Fibroblast of villous mesenchyme (primary cell): ENCODE measurements around the gene BSN. TPM values are rescaled to one million over a fixed set of nuclear protein-coding genes. Genes with fewer than 3 reads are reported as not detected.

Source experiments
- DNase-seq: peaks from one replicate; pipeline ENCODE4 v3.0.0-alpha.2; 2010; ENCODE audit warnings: low read depth
- H3K4me3 ChIP-seq: 2 replicates; pipeline ENCODE4 v1.5.1; 2011; ENCODE audit warnings: low read depth, mild to moderate bottlenecking, low read length
- small RNA-seq: library from RNA; depleted of rRNA; stranded (forward); fragments of <200 nt; gene quantifications from one replicate; pipeline ENCODE3, GENCODE V24; 2012
- total RNA-seq: library from RNA; depleted of rRNA; stranded (reverse); fragments of >200 nt; gene quantifications from 2 replicates; pipeline ENCODE4 v1.2.3, GENCODE V29; 2012
- TF ChIP-seq, protein P1 (sequence below): IDR thresholded peaks from 2 replicates; pipeline ENCODE4 v1.5.1; 2012; ENCODE audit warnings: low read depth, mild to moderate bottlenecking, low read length; ENCODE audit not compliant: insufficient read depth

BSN gene
- total RNA-seq, 1 donor = under 0.01 TPM

DNA sequence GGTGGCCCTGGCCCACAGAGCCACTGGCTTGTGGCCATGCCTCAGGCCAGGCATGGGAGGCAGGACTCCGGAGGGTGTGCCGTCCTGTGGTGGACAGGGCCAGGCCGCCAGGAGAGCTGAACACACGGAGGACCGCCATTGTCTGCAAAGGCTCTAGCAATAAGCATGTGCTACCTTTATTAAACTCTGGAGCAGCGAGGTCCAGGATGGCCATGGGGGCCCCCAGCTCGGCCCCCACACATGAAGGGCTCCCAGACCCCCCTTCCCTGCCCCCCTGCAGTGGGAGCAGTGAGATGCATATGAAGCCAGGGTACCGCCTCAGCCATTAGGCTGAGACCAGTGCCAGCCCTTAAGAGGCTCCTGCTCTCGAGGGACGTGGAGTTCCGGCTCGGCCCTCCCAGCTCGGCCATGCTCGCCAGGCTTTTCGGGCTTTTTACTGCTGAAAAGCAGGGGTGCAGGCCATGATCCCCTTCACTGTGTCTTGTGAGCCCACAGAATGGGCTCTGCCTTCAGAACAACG, 162.5 kb downstream of the BSN start:
- TF ChIP-seq, protein P1, sequence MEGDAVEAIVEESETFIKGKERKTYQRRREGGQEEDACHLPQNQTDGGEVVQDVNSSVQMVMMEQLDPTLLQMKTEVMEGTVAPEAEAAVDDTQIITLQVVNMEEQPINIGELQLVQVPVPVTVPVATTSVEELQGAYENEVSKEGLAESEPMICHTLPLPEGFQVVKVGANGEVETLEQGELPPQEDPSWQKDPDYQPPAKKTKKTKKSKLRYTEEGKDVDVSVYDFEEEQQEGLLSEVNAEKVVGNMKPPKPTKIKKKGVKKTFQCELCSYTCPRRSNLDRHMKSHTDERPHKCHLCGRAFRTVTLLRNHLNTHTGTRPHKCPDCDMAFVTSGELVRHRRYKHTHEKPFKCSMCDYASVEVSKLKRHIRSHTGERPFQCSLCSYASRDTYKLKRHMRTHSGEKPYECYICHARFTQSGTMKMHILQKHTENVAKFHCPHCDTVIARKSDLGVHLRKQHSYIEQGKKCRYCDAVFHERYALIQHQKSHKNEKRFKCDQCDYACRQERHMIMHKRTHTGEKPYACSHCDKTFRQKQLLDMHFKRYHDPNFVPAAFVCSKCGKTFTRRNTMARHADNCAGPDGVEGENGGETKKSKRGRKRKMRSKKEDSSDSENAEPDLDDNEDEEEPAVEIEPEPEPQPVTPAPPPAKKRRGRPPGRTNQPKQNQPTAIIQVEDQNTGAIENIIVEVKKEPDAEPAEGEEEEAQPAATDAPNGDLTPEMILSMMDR = no peak
- DNase-seq = no peak
- H3K4me3 ChIP-seq = no peak overlapping the region

DNA sequence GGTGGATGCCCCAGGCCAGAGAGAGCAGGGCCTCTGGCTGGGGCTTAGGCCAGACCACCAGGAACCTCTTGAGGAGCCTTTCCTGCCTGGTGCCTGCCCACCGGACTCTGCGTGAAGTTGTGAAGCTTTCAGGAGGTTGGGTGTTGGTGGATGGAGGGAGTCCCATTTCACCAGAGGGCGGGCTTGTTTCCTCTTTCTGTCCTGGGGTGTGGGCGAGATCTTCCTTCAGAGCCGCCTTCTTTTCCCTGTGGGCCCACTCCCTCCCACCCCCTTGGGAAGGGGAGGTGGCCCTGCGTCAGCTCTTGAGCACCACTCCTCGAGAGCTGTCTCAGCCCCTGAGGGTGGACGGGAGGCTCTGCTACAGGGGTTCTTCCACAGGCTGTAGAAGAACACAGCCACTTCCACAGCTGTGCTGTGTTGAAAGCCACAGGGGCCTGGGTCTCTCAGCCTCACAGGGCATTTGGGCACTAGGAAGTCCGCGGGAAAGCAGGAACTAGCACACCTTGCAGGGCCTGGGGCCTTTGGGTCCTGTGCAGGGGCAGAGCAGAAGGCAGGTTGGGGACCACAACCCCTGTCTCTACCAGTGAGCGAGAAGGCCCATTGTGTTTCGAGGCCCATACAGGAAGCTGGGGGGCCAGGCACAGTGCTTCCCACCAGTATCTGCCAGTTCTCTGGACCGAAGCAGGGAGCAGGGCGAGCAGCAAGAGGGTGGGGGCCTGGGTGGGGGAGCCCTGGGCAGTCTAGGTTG, 163.1 kb downstream of the BSN start:
- DNase-seq = no peak
- no peak overlapping the region for H3K4me3 ChIP-seq
- TF ChIP-seq, protein P1 = no peak

DNA sequence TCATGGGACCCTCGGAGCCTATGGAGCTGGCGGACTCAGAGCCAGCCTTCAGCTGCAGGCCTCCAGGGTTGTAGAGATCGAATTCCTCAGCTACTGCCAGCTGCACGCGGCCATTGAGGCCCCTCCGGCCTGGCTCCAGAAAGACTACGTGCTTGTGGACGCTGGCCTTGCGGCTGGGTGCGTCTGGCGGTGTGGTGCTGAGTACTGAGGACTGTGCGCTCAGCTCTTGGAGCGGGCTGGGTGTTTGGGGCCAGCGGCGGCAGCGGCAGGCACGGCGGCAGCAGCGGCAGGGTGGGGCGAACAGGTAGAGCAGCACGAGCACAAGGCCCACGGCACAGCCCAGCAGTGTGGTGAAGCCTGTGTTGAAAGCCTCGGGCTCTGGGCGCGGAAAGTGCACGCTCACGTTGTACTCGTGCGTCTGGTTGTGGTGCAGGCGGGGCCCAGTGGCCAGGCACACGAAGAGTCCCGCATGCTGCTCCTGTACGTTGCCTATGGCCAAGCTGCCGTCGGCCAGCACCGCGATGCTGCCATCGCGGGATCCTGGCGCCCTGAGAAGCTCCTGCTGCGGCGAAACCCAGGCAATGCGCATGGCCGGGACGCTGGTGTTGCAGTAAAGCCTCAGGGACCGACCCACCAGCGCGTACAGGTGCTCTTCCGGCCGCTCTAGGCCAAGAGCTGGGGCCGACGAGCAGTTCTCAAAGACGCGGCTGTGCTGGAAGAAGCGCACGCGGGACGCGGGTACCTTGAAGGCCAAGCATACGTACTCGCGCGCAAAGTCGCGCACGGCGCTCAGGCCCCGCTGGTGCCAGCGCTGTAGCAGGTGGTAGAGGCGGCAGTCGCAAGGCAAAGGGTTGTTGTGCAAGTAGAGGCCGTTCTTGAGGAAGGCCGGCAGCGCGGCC, 163.9 kb downstream of the BSN start:
- H3K4me3 ChIP-seq = no peak overlapping the region
- no peak for DNase-seq
- TF ChIP-seq, protein P1 = no peak

DNA sequence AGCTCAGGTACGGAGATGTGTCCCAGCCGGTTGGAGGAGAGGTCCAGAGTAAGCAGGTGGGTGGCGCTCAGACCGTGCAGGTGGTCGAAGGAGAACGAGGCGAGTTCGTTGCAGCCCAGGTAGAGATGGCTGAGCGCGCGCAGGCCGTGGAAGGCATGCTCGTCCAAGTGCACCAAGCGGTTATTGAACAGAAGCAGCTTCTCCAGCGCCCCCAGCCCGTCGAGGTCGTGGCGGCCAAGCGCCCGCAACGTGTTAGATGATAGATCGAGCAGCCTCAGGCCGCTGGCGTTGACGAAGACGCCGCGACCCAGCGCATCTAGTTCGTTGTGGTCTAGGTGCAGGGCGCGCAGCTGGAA, 164.6 kb downstream of the BSN start:
- TF ChIP-seq, protein P1 = no peak
- H3K4me3 ChIP-seq = peak overlapping the region; percentile 55
- no peak for DNase-seq

DNA sequence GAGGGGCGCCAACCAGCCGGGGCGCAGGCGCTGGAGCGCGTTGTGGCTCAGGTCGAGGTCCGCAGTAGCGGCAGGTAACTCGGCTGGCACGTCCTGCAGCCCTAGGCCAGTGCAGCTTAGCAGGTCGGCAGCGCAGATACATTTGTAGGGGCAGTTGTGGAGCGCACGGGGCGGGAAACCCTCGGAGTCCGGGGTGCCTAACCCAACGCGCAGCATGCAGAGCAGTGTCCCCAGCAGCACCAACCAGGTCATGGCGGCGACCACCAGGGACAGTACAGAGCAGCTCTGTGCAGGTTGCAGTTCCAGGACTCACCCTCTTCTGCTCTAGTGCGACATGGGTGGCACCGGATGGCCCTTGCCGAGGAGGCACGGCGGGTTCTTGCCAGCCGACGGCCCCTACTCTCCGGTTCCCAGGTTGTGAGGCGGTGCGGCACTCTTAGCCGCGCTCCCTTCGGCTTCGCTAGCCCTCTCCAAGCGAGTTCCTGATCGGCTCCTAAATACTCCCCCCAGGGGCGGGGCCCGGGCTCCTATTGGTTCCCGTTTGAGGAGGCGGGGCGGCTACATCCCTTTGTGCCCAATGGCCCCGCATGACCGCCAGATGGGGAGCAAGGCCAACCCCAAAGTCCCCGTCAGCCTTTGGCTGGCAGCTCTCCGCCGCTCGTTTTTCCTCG, 165.1 kb downstream of the BSN start, which contains the start of gene AMIGO3:
TSS of gene AMIGO3 (minus strand) at position 471 of the 671 bp plus-strand sequence. CDS start at position 252, 219 bp downstream.
- DNase-seq = peak; percentile 94
- TF ChIP-seq, protein P1 = peak; percentile 38
- peak within 1 kb of the TSS; percentile 55 for H3K4me3 ChIP-seq

Small RNA genes within 50 kb of the gene (small RNA-seq; reads per million reads assigned to genes)
- gene AMIGO3 = not detected

Other genes starting within 250 kb of the BSN start
- gene USP4, start 214.4 kb upstream of the BSN start, total RNA-seq = 21.6 and 23.3 TPM in 2 replicates
- gene GPX1, start 196.1 kb upstream of the BSN start, total RNA-seq = 198 and 272 TPM in 2 replicates
- 626 and 717 TPM in 2 replicates for gene RHOA, start 142.5 kb upstream of the BSN start, total RNA-seq
- gene TCTA, start 142.1 kb upstream of the BSN start, total RNA-seq = 22.2 and 27.2 TPM in 2 replicates
- gene AMT, start 132.0 kb upstream of the BSN start, total RNA-seq = 1.3 and 1.7 TPM in 2 replicates
- 3.9 and 4.7 TPM in 2 replicates for gene NICN1, start 125.2 kb upstream of the BSN start, total RNA-seq
- gene DAG1, start 84.2 kb upstream of the BSN start, total RNA-seq = 61.2 and 88.5 TPM in 2 replicates
- gene APEH, start 119.9 kb downstream of the BSN start, total RNA-seq = 104 and 109 TPM in 2 replicates
- gene MST1, start 135.0 kb downstream of the BSN start, total RNA-seq = 1.7 and 5.2 TPM in 2 replicates
- 25.8 and 31.5 TPM in 2 replicates for gene RNF123, start 135.1 kb downstream of the BSN start, total RNA-seq
- gene AMIGO3, start 165.2 kb downstream of the BSN start, total RNA-seq = 0.43 and 1.6 TPM in 2 replicates
- gene GMPPB, start 169.5 kb downstream of the BSN start, total RNA-seq = 30.2 and 31.6 TPM in 2 replicates
- gene IP6K1, start 232.1 kb downstream of the BSN start, total RNA-seq = 45.1 and 47.9 TPM in 2 replicates
- gene CDHR4, start 245.4 kb downstream of the BSN start, total RNA-seq = not detected in 2 replicates
- 4.7 and 11.0 TPM in 2 replicates for gene INKA1, start 248.8 kb downstream of the BSN start, total RNA-seq